Liver (tissue), 3 donors: ENCODE data around the gene SEC22C.

ENCODE experiments used
- EGR1 ChIP-seq, 2 donors: IDR thresholded peaks; 2 replicates each; pipeline ENCODE4 v1.6.1; 2016 to 2018; ENCODE audit warnings: antibody characterized with exemption in 2 of 2, low read depth in 2 of 2
- GABPA ChIP-seq, 2 donors: IDR thresholded peaks in 1 of 2; conservative IDR thresholded peaks in 1 of 2; 2 replicates each; pipeline ENCODE4 v1.6.1; 2016; ENCODE audit warnings: antibody characterized with exemption in 2 of 2, mild to moderate bottlenecking in 1 of 2, moderate library complexity in 1 of 2
- NR2F2 ChIP-seq: IDR thresholded peaks from 2 replicates; pipeline ENCODE4 v1.6.1; 2016; ENCODE audit warnings: antibody characterized with exemption
- RAD21 ChIP-seq, 2 donors: IDR thresholded peaks; 2 replicates each; pipeline ENCODE4 v1.6.1; 2016; ENCODE audit warnings: antibody characterized with exemption in 2 of 2, mild to moderate bottlenecking in 2 of 2
- REST ChIP-seq: IDR thresholded peaks from 2 replicates; pipeline ENCODE4 v1.6.1; 2016; ENCODE audit warnings: antibody characterized with exemption, mild to moderate bottlenecking
- TAF1 ChIP-seq: conservative IDR thresholded peaks from 2 replicates; pipeline ENCODE4 v1.6.1; 2016; ENCODE audit warnings: antibody characterized with exemption, mild to moderate bottlenecking
- TF ChIP-seq, protein P1 (sequence below): fragments of 150-350 bp; IDR thresholded peaks from 2 replicates; pipeline ENCODE4 v1.5.1; 2017; ENCODE audit warnings: improper control_type of control experiment, low read depth, low read length; ENCODE audit not compliant: missing input control
- TF ChIP-seq, protein P2 (sequence below): IDR thresholded peaks from 2 replicates; pipeline ENCODE4 v1.6.1; 2016; ENCODE audit warnings: antibody characterized with exemption
- donor health status: healthy.
- donor health status: healthy.

DNA sequence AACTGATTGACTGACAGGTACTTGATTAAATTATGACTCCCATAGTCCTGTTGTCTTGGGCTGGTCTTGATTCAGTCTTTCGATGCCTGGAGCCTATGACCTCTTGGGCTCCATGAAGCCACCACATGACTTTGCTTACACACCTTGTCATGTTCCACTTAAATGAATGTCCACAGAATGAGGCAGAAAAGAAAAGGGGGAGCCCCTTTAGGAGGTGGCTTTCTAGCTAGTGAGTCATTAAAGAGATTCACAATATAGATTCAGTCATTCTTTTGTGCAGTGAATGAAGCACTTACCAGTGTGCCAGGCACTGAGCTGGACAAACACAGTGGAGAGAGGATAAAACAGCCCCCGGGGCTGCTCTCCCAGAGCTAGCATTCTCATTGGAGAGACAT, 62.2 kb downstream of the SEC22C start:
- TF ChIP-seq, protein P1, sequence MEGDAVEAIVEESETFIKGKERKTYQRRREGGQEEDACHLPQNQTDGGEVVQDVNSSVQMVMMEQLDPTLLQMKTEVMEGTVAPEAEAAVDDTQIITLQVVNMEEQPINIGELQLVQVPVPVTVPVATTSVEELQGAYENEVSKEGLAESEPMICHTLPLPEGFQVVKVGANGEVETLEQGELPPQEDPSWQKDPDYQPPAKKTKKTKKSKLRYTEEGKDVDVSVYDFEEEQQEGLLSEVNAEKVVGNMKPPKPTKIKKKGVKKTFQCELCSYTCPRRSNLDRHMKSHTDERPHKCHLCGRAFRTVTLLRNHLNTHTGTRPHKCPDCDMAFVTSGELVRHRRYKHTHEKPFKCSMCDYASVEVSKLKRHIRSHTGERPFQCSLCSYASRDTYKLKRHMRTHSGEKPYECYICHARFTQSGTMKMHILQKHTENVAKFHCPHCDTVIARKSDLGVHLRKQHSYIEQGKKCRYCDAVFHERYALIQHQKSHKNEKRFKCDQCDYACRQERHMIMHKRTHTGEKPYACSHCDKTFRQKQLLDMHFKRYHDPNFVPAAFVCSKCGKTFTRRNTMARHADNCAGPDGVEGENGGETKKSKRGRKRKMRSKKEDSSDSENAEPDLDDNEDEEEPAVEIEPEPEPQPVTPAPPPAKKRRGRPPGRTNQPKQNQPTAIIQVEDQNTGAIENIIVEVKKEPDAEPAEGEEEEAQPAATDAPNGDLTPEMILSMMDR, result no peak
- no peak for TF ChIP-seq EGR1 (IDR thresholded peaks at IDR 0.05; ENCODE audit: low read depth in 2 of 2)
- TF ChIP-seq NR2F2, result no peak
- TF ChIP-seq RAD21 (IDR thresholded peaks at IDR 0.05), result no peak
- TF ChIP-seq REST, result no peak
- no peak for TF ChIP-seq GABPA (IDR thresholded peaks at IDR 0.05 in 1 of 2, conservative IDR thresholded peaks at IDR 0.05 in 1 of 2)
- no peak for TF ChIP-seq TAF1
- TF ChIP-seq, protein P2, sequence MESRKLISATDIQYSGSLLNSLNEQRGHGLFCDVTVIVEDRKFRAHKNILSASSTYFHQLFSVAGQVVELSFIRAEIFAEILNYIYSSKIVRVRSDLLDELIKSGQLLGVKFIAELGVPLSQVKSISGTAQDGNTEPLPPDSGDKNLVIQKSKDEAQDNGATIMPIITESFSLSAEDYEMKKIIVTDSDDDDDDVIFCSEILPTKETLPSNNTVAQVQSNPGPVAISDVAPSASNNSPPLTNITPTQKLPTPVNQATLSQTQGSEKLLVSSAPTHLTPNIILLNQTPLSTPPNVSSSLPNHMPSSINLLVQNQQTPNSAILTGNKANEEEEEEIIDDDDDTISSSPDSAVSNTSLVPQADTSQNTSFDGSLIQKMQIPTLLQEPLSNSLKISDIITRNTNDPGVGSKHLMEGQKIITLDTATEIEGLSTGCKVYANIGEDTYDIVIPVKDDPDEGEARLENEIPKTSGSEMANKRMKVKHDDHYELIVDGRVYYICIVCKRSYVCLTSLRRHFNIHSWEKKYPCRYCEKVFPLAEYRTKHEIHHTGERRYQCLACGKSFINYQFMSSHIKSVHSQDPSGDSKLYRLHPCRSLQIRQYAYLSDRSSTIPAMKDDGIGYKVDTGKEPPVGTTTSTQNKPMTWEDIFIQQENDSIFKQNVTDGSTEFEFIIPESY, result no peak
